ENCODE data around the gene SFRP5. TPM values are rescaled to one million over a fixed set of nuclear protein-coding genes. Genes with fewer than 3 reads are reported as not detected.

Gene SFRP5
- total and polyA plus RNA-seq, 2 of the 13 experiments (the other 11 are each of a cell fraction or from before 2014, with no cell fraction given), result 0.32 to 1.7 TPM

GRCh38 chr10:97744405-97745035 lies 27.3 kb downstream of the SFRP5 start (continued):
- TF ChIP-seq CSRNP1 (CRISPR knock-in tag; IDR thresholded peaks at IDR 0.05), result no peak
- TF ChIP-seq ZNF33A (CRISPR knock-in tag; IDR thresholded peaks at IDR 0.05; ENCODE audit: borderline replicate concordance), result no peak
- no peak for TF ChIP-seq SPEN (CRISPR knock-in tag; IDR thresholded peaks at IDR 0.05; ENCODE audit: low read depth)
- no peak for TF ChIP-seq CCDC6 (CRISPR knock-in tag; IDR thresholded peaks at IDR 0.05)
- TF ChIP-seq SMARCC2 (IDR thresholded peaks at IDR 0.05), result no peak
- TF ChIP-seq TCF7L2 (IDR thresholded peaks at IDR 0.05; ENCODE audit: low read depth, low read length), result no peak
- no peak for TF ChIP-seq GLI4 (CRISPR knock-in tag; IDR thresholded peaks at IDR 0.05; ENCODE audit: borderline replicate concordance)

GRCh38 chr10:97743169-97743943 lies 28.4 kb downstream of the SFRP5 start:
- H3K4me2 ChIP-seq (ENCODE audit: low read depth, low read length), result no peak overlapping the region
- peaks cover 4% of the 10 kb centered on the region; the same call in 1 of the 2 replicates for H4K20me1 ChIP-seq (ENCODE audit: insufficient read depth, low read length)
- CTCF ChIA-PET (ENCODE audit: low intra/inter-chr PET ratio, low total read pairs), result no interaction called here
- H3K4me3 ChIP-seq (replicated peaks in 1 of 3; ENCODE audit: insufficient read depth in 1 of 3, low read depth in 2 of 3, low read length in 3 of 3), result no peak overlapping the region
- peaks cover 38% of the 10 kb centered on the region for H3K79me2 ChIP-seq (ENCODE audit: insufficient read depth, low read length)
- H3K4me1 ChIP-seq (ENCODE audit: insufficient read depth, low read length), result peaks cover 23% of the 10 kb centered on the region
- TF ChIP-seq ZNF501 (CRISPR knock-in tag; IDR thresholded peaks at IDR 0.05), result no peak
- no peak for TF ChIP-seq SRSF4 (IDR thresholded peaks at IDR 0.05; ENCODE audit: low read depth, low read length, poor library complexity, severe bottlenecking)
- TF ChIP-seq NKX3-1 (CRISPR knock-in tag; IDR thresholded peaks at IDR 0.05), result no peak
- no peak for TF ChIP-seq ZFY (CRISPR knock-in tag; IDR thresholded peaks at IDR 0.05)
- peak; percentile 57; the same call in 1 of the 2 replicates for TF ChIP-seq AHR (CRISPR knock-in tag; IDR thresholded peaks at IDR 0.05)
- BruUV-seq (replicated peaks), result no TSS peak
- intact Hi-C loops (cut with micrococcal nuclease; ENCODE audit: unreplicated experiment), result no loop called here
- no peaks in the 10 kb centered on the region for H3K27me3 ChIP-seq (ENCODE audit: control insufficient read depth in 1 of 2, insufficient read depth in 2 of 2, low read length in 2 of 2)
- in situ Hi-C loops (cut with HindIII; ENCODE audit: extremely low pct_ligation_motif_present, low pct_unique_long_range_greater_than_20kb), result no loop called here
- ATAC-seq, result peak; percentile 53
- peaks cover 18 to 64% of the 10 kb centered on the region in 2 experiments for H3K36me3 ChIP-seq (replicated peaks in 1 of 2; ENCODE audit: control insufficient read depth in 1 of 2, insufficient read depth in 2 of 2, low read length in 2 of 2)
- POLR2A ChIA-PET, result no interaction called here
- 94% methylated on average over 10 of the region's 10 CpGs for WGBS (ENCODE audit: low lambda C conversion rate)
- DNase-seq (ENCODE audit: low spot score), result no peak
- no peak overlapping the region for H2AFZ ChIP-seq (ENCODE audit: low read length)
- H3K9ac ChIP-seq (ENCODE audit: insufficient read depth, low read depth, low read length), result no peak overlapping the region
- no peaks in the 10 kb centered on the region for H3K9me3 ChIP-seq (ENCODE audit: low read length)
- no peak for FAIRE-seq
- no peak overlapping the region for H3K27ac ChIP-seq (ENCODE audit: extremely low read length, insufficient read depth, low read length)
